Measurements from ENCODE around the gene PSIP1. TPM values are rescaled to one million over a fixed set of nuclear protein-coding genes. Genes with fewer than 3 reads are reported as not detected.

Gene PSIP1
- total RNA-seq, 1 donor from 2014 or later, result 118 TPM

DNA sequence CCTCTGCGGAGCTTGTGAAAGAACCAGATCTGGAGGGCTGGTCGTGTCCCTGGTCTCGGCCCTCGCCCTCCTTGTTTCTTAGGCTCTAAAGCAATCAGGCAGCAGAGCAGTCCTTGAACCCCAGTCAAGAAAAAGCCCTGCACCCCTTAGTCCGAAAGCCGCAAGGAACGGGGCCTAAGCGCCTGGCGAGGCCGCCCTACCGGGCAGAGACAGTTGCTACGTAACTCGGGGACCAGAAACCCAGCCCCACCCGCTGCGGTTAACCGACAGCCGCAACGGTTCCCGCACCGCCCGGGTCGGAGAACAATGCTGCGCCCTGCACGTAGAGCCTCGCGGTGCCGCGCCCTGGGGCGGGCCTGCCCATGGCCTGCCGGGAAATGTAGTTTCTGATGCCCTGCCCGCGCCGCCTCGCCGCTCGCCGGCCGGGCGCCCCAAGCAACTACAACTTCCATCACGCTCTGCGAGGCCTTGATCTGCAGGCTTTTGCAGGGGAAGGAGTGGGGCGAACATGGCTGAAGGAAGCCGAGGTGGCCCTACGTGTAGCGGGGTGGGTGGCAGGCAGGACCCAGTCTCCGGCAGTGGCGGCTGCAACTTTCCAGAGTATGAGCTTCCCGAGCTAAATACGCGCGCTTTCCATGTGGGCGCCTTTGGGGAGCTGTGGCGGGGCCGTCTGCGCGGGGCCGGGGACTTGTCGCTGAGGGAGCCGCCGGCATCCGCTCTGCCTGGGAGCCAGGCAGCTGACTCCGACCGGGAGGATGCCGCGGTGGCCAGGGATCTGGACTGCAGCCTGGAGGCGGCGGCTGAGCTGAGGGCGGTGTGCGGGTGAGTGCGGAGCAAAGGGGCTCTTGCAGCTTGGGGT is 88.2 kb downstream of the PSIP1 start, which contains the start of gene SNAPC3:
TSS of gene SNAPC3 (plus strand) at position 505 of the 859 bp plus-strand sequence. CDS start at position 509, 4 bp downstream.
- Mint-ChIP-seq H3K9me3 (no peaks in the 10 kb centered on the region), H3K27me3 (ENCODE audit: low read depth) (peaks cover 5% of the 10 kb centered on the region), H3K36me3 (ENCODE audit: low read depth) (peaks cover 31% of the 10 kb centered on the region), H3K4me3 (ENCODE audit: low read depth) (peak within 1 kb of the TSS; percentile 95), H3K4me1 (ENCODE audit: low read depth) (peaks cover 40% of the 10 kb centered on the region), H3K27ac (peak within 1 kb of the TSS; percentile 88)
- peak; percentile 94 for DNase-seq (ENCODE audit: low spot score)
- intact Hi-C loops (cut with micrococcal nuclease), result loop anchor here (1.0 to 5.0 kb wide), 8 partner anchors 65 to 194 kb away; partner anchors contain the start of gene CCDC171

DNA sequence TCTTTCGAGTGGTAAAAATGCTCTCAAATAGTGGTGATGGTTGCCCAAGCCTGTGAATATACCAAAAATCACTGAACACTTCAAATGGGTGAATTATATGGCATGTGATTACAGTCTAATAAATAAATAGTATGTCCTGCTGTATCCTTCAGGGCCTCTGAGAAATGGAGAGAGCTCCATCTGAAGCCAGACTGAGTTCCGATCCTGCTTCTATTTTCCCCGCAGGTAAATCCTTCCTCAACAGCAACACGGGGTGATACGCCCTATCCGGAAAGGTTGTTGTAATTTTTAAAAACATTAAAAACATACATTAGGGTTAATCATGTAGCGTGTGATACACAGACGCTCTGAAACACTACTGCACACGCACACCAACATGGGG is 88.8 kb downstream of the PSIP1 start:
- peak overlapping the region; percentile 95 for H3K4me3 Mint-ChIP-seq (ENCODE audit: low read depth)
- peak overlapping the region; percentile 88 for H3K27ac Mint-ChIP-seq
- intact Hi-C loops (cut with micrococcal nuclease), result loop anchor here (1.0 to 5.0 kb wide), 7 partner anchors 65 to 194 kb away; partner anchors contain the start of gene CCDC171
- H3K36me3 Mint-ChIP-seq (ENCODE audit: low read depth), result peaks cover 29% of the 10 kb centered on the region
- H3K9me3 Mint-ChIP-seq, result no peaks in the 10 kb centered on the region
- H3K27me3 Mint-ChIP-seq (ENCODE audit: low read depth), result peaks cover 5% of the 10 kb centered on the region
- peaks cover 38% of the 10 kb centered on the region for H3K4me1 Mint-ChIP-seq (ENCODE audit: low read depth)
- DNase-seq (ENCODE audit: low spot score), result no peak

DNA sequence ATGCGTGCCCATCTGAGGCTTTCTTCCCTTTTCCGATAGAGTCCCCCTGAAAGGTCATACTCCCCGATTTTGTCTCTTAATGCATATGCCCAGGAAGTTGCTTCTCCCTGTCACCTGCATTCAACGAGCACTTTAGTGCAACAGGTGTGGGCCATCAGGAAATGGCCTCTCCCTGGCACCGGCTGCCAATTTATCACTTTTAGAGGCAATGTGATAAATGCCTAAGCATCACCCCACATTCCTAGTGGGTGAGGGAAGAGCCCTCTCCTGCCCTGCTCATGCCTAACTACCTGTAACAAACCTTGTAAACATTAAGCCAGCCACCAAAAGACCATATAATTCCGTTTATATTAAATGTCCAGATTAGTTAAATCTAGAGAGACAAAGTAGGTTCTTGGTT is 89.2 kb downstream of the PSIP1 start:
- peaks cover 7% of the 10 kb centered on the region for H3K27me3 Mint-ChIP-seq (ENCODE audit: low read depth)
- H3K4me1 Mint-ChIP-seq (ENCODE audit: low read depth), result peaks cover 38% of the 10 kb centered on the region
- intact Hi-C loops (cut with micrococcal nuclease), result loop anchor here (5.0 kb wide), 3 partner anchors 64 to 186 kb away; no protein-coding TSS in a partner anchor
- DNase-seq (ENCODE audit: low spot score), result no peak
- H3K9me3 Mint-ChIP-seq, result no peaks in the 10 kb centered on the region
- H3K36me3 Mint-ChIP-seq (ENCODE audit: low read depth), result peaks cover 26% of the 10 kb centered on the region
- H3K4me3 Mint-ChIP-seq (ENCODE audit: low read depth), result no peak overlapping the region
- peak overlapping the region; percentile 88 for H3K27ac Mint-ChIP-seq

DNA sequence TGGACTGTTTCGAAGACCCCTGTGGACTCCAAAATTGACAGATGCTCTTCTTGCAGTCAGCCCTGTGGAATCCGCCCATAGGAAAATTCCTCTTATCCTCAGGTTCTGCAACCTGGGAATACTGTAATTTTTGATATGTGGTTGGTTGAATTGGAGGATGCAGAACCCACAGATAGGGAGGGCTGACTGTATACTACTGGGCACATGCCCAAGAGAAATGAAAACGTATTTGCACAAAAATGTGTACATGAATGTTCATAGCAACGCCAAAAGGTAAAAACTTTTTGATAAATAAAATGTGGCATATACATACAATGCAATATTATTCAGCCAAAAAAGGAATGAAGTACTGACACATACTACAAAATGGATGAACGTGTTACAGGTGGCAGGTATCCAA is 90.0 kb downstream of the PSIP1 start:
- intact Hi-C loops (cut with micrococcal nuclease), result loop anchor here (5.0 kb wide), 3 partner anchors 63 to 187 kb away; no protein-coding TSS in a partner anchor
- H3K4me1 Mint-ChIP-seq (ENCODE audit: low read depth), result peaks cover 33% of the 10 kb centered on the region

GRCh38 chr9:15417626-15418025 is 93.1 kb downstream of the PSIP1 start:
- intact Hi-C loops (cut with micrococcal nuclease), result loop anchor here (1.0 to 2.0 kb wide), 2 partner anchors 139 to 206 kb away; no protein-coding TSS in a partner anchor
- H3K27me3 Mint-ChIP-seq (ENCODE audit: low read depth), result peaks cover 11% of the 10 kb centered on the region
- no peak overlapping the region for H3K27ac Mint-ChIP-seq
- H3K36me3 Mint-ChIP-seq (ENCODE audit: low read depth), result no peaks in the 10 kb centered on the region
- no peaks in the 10 kb centered on the region for H3K9me3 Mint-ChIP-seq
- DNase-seq (ENCODE audit: low spot score), result no peak
- H3K4me3 Mint-ChIP-seq (ENCODE audit: low read depth), result no peak overlapping the region
- peaks cover 17% of the 10 kb centered on the region for H3K4me1 Mint-ChIP-seq (ENCODE audit: low read depth)

More for the DNA sequence above, 90.0 kb downstream of the PSIP1 start:
- peaks cover 19% of the 10 kb centered on the region for H3K36me3 Mint-ChIP-seq (ENCODE audit: low read depth)
- H3K27me3 Mint-ChIP-seq (ENCODE audit: low read depth), result peaks cover 7% of the 10 kb centered on the region
- DNase-seq (ENCODE audit: low spot score), result no peak
- no peak overlapping the region for H3K27ac Mint-ChIP-seq
- no peaks in the 10 kb centered on the region for H3K9me3 Mint-ChIP-seq
- no peak overlapping the region for H3K4me3 Mint-ChIP-seq (ENCODE audit: low read depth)

GRCh38 chr9:15416880-15417279 is 93.9 kb downstream of the PSIP1 start:
- Mint-ChIP-seq H3K4me3 (ENCODE audit: low read depth) (no peak overlapping the region), H3K27ac (no peak overlapping the region), H3K27me3 (ENCODE audit: low read depth) (peaks cover 18% of the 10 kb centered on the region), H3K4me1 (ENCODE audit: low read depth) (peaks cover 11% of the 10 kb centered on the region), H3K36me3 (ENCODE audit: low read depth) (no peaks in the 10 kb centered on the region), H3K9me3 (no peaks in the 10 kb centered on the region)
- intact Hi-C loops (cut with micrococcal nuclease), result loop anchor here (1.0 to 2.0 kb wide), 2 partner anchors 138 to 206 kb away; no protein-coding TSS in a partner anchor
- no peak for DNase-seq (ENCODE audit: low spot score)

Other genes starting within 250 kb of the PSIP1 start
- gene TTC39B, start 203.8 kb downstream of the PSIP1 start, total RNA-seq, result 8.9 and 10.5 TPM in 2 replicates
- gene SNAPC3, start 88.1 kb downstream of the PSIP1 start, total RNA-seq, result 34.0 and 34.7 TPM in 2 replicates
- gene CCDC171, start 42.1 kb upstream of the PSIP1 start, total RNA-seq, result 1.8 and 2.0 TPM in 2 replicates

All from activated T-helper 2 cell treated with anti-CD3 and anti-CD28 coated beads, Interferon-gamma antibody, Interleukin-2, Interleukin-4, amounts not matched to agents 10 μg/mL and 5 μg/mL and 100 μg/mL, durations not matched to agents 14 hours and 24 hours and 36 hours (primary cell).